Measurements from ENCODE around the gene CSNK1D. TPM values are rescaled to one million over a fixed set of nuclear protein-coding genes. Genes with fewer than 3 reads are reported as not detected.

Gene CSNK1D
- total RNA-seq, 1 experiment from 2014 or later = 80.4 TPM

DNA sequence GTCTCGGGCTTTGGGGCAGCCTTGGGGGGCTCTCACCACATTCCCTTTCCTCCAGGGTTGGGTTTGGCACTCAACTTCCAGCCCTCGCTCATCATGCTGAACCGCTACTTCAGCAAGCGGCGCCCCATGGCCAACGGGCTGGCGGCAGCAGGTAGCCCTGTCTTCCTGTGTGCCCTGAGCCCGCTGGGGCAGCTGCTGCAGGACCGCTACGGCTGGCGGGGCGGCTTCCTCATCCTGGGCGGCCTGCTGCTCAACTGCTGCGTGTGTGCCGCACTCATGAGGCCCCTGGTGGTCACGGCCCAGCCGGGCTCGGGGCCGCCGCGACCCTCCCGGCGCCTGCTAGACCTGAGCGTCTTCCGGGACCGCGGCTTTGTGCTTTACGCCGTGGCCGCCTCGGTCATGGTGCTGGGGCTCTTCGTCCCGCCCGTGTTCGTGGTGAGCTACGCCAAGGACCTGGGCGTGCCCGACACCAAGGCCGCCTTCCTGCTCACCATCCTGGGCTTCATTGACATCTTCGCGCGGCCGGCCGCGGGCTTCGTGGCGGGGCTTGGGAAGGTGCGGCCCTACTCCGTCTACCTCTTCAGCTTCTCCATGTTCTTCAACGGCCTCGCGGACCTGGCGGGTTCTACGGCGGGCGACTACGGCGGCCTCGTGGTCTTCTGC, 36.3 kb downstream of the CSNK1D start:
- in situ Hi-C loops (cut with HindIII; ENCODE audit: low pct_unique_long_range_greater_than_20kb, low sequenced_read_pairs) = no loop called here
- no peak for DNase-seq (ENCODE audit: low read depth)

DNA sequence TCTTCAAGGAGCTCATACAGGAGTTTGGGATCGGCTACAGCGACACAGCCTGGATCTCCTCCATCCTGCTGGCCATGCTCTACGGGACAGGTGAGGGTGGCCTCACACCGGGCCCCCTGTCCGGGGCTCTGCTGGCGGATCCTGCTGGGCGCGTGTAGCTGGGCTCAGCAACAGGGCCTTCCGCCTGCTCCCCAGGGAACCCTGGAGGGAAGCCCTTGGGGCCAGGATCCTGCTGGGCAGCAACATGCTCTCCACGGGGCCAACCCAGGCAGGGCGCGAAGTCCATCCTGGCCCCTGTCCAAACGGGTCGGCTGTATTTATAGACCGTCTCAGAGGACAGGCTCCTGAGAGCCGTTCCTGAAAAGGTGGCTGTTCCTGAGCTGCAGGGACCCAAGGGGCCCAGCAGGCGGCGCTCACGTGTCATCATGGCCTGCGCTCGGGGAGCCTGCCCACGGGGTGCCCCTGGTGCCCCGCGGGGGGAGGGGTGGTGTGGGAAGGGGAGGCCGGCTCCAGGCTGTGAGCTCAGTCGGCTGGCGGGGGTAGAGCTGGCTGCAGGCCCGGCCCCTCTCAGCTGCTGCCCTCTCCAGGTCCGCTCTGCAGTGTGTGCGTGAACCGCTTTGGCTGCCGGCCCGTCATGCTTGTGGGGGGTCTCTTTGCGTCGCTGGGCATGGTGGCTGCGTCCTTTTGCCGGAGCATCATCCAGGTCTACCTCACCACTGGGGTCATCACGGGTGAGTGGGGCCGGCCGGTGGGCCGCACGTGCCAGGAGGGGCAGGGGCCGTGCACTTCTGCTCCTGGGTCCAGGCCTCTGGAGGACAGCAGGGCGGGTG, 37.1 kb downstream of the CSNK1D start:
- DNase-seq (ENCODE audit: low read depth) = no peak
- in situ Hi-C loops (cut with HindIII; ENCODE audit: low pct_unique_long_range_greater_than_20kb, low sequenced_read_pairs) = no loop called here

DNA sequence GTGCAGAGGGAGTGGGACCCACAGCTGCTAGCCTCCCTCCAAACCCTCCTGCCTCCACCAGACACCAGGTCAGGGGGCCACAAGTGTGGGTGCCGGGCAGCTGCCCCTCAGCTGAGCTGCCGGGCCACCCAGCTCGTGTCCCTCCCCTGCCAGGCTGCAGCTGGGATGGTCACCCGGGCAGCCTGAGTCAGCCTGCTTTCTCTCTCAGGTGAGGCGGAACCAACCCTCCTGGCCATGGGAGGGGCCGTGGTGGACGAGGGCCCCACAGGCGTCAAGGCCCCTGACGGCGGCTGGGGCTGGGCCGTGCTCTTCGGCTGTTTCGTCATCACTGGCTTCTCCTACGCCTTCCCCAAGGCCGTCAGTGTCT, 37.7 kb downstream of the CSNK1D start:
- in situ Hi-C loops (cut with HindIII; ENCODE audit: low pct_unique_long_range_greater_than_20kb, low sequenced_read_pairs) = no loop called here

GRCh38 chr17:82235056-82235774, 38.3 kb downstream of the CSNK1D start:
- DNase-seq (ENCODE audit: low read depth) = no peak
- in situ Hi-C loops (cut with HindIII; ENCODE audit: low pct_unique_long_range_greater_than_20kb, low sequenced_read_pairs) = no loop called here

More for the DNA sequence above, 37.7 kb downstream of the CSNK1D start:
- peak; percentile 74 for DNase-seq (ENCODE audit: low read depth)

- in situ Hi-C loops (cut with HindIII; ENCODE audit: low pct_unique_long_range_greater_than_20kb, low sequenced_read_pairs) = no loop called here
- DNase-seq (ENCODE audit: low read depth) = peak; percentile 85
Observed at GRCh38 chr17:82234211-82235055, 39.1 kb downstream of the CSNK1D start.

GRCh38 chr17:82232876-82233785, 40.4 kb downstream of the CSNK1D start:
- no peak for DNase-seq (ENCODE audit: low read depth)
- in situ Hi-C loops (cut with HindIII; ENCODE audit: low pct_unique_long_range_greater_than_20kb, low sequenced_read_pairs) = no loop called here

- in situ Hi-C loops (cut with HindIII; ENCODE audit: low pct_unique_long_range_greater_than_20kb, low sequenced_read_pairs) = no loop called here
- DNase-seq (ENCODE audit: low read depth) = no peak
Observed at GRCh38 chr17:82232322-82232820, 41.1 kb downstream of the CSNK1D start.

DNA sequence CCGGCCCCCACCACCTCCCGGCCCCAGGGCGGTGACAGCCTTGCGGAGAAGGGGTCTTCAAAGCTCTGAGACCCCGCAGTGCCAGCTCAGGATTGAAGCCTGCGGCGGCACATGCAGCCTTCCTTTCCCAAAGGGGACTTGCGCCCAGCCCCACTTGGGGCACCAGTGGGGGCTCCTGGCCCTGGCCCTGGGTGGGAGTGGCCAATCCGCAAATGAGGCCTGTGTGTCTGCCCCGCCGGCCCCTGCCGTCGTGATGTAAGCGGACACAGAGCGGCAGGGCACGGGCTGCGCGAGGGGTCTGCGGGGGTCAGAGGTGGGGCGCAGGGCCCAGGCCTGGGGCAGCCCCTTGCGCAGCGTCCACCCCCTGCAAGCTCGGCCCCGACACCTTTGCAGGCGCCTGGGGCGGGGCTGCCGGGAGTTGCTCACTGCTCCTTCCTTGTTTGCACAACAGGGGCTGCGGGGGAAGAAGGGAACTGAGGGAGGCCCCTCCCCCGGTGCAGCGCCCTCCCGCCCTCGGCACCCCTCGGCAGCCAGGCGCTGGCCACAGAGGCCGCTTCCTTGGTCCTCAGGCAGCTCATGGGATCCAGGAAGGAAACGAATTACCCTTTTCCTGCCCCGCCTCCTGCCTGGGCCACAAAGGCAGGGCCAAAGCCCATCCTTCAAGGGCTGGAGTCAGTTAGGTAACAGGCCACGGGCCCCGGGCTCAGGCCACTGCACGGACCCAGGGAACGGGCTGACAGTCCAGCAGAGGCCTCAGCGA, 41.8 kb downstream of the CSNK1D start:
- DNase-seq (ENCODE audit: low read depth) = peak; percentile 95

GRCh38 chr17:82231312-82231561, 42.3 kb downstream of the CSNK1D start:
- in situ Hi-C loops (cut with HindIII; ENCODE audit: low pct_unique_long_range_greater_than_20kb, low sequenced_read_pairs) = no loop called here
- peak; percentile 72 for DNase-seq (ENCODE audit: low read depth)

More for the DNA sequence above, 41.8 kb downstream of the CSNK1D start:
- in situ Hi-C loops (cut with HindIII; ENCODE audit: low pct_unique_long_range_greater_than_20kb, low sequenced_read_pairs) = no loop called here

DNA sequence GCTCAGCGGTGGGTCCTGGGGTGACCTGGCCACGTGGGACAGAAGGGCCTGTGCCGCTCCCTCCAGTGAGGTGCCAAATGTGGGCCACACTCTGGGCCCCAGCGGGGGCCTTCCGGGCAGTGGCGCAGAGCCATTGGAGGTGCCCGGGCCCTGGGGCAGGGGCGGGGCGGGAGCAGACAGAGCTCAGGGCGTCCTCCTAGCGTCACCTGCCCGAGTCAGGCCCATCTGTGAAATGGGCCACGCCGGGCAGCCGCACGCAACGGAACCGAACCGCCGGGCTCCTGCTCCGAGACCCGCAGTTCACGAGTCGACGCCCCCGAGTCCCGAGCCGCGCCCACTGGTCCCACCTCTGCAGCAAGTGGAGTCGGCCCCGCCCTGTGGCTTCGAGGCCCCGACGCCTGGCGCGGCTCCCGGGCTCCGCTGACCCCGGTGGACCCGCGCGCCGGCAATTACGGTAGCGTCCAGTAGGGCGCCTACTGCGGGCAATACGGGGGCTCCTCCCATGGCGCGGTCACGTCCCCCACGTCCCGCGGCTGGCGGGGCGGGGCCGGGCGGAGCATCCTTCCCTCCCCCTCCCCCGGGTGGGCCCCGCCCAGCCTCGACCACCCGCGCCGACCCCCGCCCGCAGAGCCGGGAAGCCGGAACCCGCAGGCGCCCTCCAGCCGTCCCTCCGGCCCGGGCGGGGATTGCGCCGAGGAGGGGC, 42.7 kb downstream of the CSNK1D start:
- DNase-seq (ENCODE audit: low read depth) = peak; percentile 95
- in situ Hi-C loops (cut with HindIII; ENCODE audit: low pct_unique_long_range_greater_than_20kb, low sequenced_read_pairs) = no loop called here

DNA sequence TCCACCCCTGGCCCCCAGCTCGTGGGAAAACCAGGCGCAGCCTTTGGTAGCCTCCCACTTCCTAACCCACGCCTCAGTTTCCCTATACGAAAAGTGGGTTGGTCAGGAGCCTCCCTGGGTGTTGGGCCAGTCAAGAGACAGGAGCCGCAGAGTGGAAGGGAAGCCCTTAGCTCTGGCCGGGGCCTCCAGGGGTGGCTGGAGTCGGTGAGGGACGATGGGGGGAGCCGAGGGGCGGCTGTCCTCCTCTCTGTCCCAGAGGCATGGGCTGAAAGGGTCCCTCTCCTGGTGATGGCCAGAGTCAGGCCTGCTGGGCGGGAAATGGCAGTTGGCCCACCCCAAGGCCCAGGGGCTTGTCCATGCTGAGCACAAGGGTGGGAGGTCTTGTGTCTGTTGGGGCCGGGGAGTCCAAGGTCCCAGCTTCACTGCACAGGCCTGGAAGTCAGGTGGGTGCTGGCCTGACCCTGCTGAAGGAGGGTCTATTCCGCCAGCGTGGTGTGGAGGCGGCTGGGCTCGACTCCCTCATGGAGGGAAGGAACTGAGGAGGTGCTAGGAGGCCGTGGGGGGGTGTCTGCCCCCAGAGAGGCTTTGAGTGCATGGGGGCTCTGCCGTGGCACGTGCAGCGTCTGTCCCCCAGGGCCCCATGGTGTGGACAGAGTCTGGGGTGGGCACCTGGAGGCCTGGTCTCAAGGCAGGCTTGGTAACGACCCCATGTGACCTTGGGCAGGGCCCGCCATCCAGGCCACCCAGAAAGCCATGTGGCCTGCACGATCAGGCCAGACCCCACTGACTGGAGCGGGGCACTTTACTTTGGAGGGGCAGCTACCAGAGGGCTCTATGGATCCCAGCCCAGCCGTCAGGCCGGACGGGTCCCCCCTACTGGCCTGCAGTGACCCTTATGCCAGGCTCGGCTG, 43.5 kb downstream of the CSNK1D start:
- in situ Hi-C loops (cut with HindIII; ENCODE audit: low pct_unique_long_range_greater_than_20kb, low sequenced_read_pairs) = no loop called here
- DNase-seq (ENCODE audit: low read depth) = peak; percentile 73

- peak; percentile 59 for DNase-seq (ENCODE audit: low read depth)
- in situ Hi-C loops (cut with HindIII; ENCODE audit: low pct_unique_long_range_greater_than_20kb, low sequenced_read_pairs) = no loop called here
Observed at GRCh38 chr17:82228842-82229697, 44.4 kb downstream of the CSNK1D start, which contains the start of gene SLC16A3. SLC16A3 (plus strand) TSS chr17:82229042; CDS start chr17:82236009, 6,967 bp downstream.

DNA sequence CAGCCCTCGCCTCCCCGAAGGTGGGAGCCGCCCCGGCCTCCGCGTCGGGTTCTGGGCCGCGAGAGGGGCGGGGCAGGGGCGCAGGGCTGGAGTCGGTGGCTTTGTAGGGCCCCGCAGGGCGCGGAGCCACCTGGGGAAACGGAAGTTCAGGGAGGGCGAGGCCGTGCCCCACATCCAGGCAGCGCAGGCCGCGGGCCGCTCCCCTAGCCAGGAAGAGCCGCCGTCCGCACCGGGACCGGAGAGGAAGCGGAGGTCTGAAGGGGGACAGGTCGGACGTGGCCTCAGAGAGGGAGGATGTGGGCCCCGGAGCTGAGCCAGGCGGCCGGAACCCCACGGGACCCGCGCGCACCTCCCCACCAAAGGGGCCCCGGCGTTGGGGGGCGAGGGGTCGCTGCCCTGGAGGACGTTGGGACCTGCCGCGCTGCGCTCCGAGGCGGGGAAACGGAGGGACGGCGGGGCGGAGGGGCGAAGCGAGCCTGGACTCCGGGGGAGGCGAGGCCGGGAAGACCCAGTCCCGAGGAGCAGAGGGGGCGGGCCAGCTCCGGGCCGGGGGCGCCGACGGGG, 45.1 kb downstream of the CSNK1D start:
- in situ Hi-C loops (cut with HindIII; ENCODE audit: low pct_unique_long_range_greater_than_20kb, low sequenced_read_pairs) = no loop called here

GRCh38 chr17:82227629-82228277, 45.7 kb downstream of the CSNK1D start:
- in situ Hi-C loops (cut with HindIII; ENCODE audit: low pct_unique_long_range_greater_than_20kb, low sequenced_read_pairs) = no loop called here
- DNase-seq (ENCODE audit: low read depth) = no peak

More for the DNA sequence above, 45.1 kb downstream of the CSNK1D start:
- no peak for DNase-seq (ENCODE audit: low read depth)

Data from Caki2 (cell line).